Mesothelial cell of epicardium (in vitro differentiated cells): ENCODE results near the gene ITGA2B. TPM values are rescaled to one million over a fixed set of nuclear protein-coding genes. Genes with fewer than 3 reads are reported as not detected.
"Not testable (repeated sequence)": the region's sequence is repeated elsewhere in the genome, so short reads cannot be mapped to it uniquely, and the experiment has no call there.

Experiments used
- DNase-seq, 2 experiments: peaks; one replicate each; pipeline ENCODE4 v3.0.0; 2021; ENCODE audit warnings: low spot score in 2 of 2; ENCODE audit not compliant: unreplicated experiment in 2 of 2
- H3K27ac Mint-ChIP-seq: 2 replicates; pipeline ENCODE4 v1.8.0; 2021; ENCODE audit warnings: mixed read lengths
- H3K27me3 Mint-ChIP-seq: 2 replicates; pipeline ENCODE4 v1.8.0; 2021; ENCODE audit warnings: low read depth, mixed read lengths
- H3K36me3 Mint-ChIP-seq: 2 replicates; pipeline ENCODE4 v1.8.0; 2021; ENCODE audit warnings: mixed read lengths
- H3K4me1 Mint-ChIP-seq: 2 replicates; pipeline ENCODE4 v1.8.0; 2021; ENCODE audit warnings: mixed read lengths
- H3K4me3 Mint-ChIP-seq: 2 replicates; pipeline ENCODE4 v1.8.0; 2021; ENCODE audit warnings: mild to moderate bottlenecking, moderate library complexity, mixed read lengths
- H3K9me3 Mint-ChIP-seq: 2 replicates; pipeline ENCODE4 v1.8.0; 2021; ENCODE audit warnings: mixed read lengths
- CTCF ChIP-seq: fragments of 200-600 bp; sonication (generic); IDR thresholded peaks from one replicate; pipeline ENCODE4 v1.5.0; 2021; ENCODE audit warnings: antibody characterized with exemption; ENCODE audit not compliant: unreplicated experiment
- total RNA-seq: library from RNA; stranded (reverse); gene quantifications from 3 replicates; pipeline ENCODE4 v1.2.1, GENCODE V29; 2021

ITGA2B gene
- total RNA-seq, 1 donor from 2014 or later, result 15.9 TPM

GRCh38 chr17:44346064-44346844 lies 43.2 kb downstream of the ITGA2B start:
- DNase-seq, result no peak
- H3K36me3 Mint-ChIP-seq, result peaks cover 3% of the 10 kb centered on the region
- H3K9me3 Mint-ChIP-seq, result no peaks in the 10 kb centered on the region
- no peaks in the 10 kb centered on the region for H3K27me3 Mint-ChIP-seq
- H3K4me1 Mint-ChIP-seq, result peaks cover 12% of the 10 kb centered on the region
- peak overlapping the region; percentile 93 for H3K4me3 Mint-ChIP-seq
- H3K27ac Mint-ChIP-seq, result no peak overlapping the region
- no peak for TF ChIP-seq CTCF

GRCh38 chr17:44345454-44346026 lies 43.9 kb downstream of the ITGA2B start:
- TF ChIP-seq CTCF, result peak; percentile 54
- Mint-ChIP-seq H3K36me3 (peaks cover 3% of the 10 kb centered on the region), H3K27me3 (no peaks in the 10 kb centered on the region), H3K4me1 (peaks cover 12% of the 10 kb centered on the region), H3K27ac (peak overlapping the region; percentile 96), H3K4me3 (peak overlapping the region; percentile 93), H3K9me3 (no peaks in the 10 kb centered on the region)
- no peak for DNase-seq

- peak; percentile 83 to 91 for DNase-seq
- TF ChIP-seq CTCF, result no peak
- Mint-ChIP-seq H3K4me1 (peaks cover 12% of the 10 kb centered on the region), H3K9me3 (no peaks in the 10 kb centered on the region), H3K27ac (peak within 1 kb of the TSS; percentile 96), H3K27me3 (no peaks in the 10 kb centered on the region), H3K4me3 (peak within 1 kb of the TSS; percentile 93), H3K36me3 (peaks cover 3% of the 10 kb centered on the region)
Observed at GRCh38 chr17:44344939-44345453, 44.5 kb downstream of the ITGA2B start, which contains the start of gene GRN. Gene GRN (plus strand): TSS chr17:44345302. CDS start chr17:44349165, 3,863 bp downstream.

- TF ChIP-seq CTCF, result no peak
- H3K27me3 Mint-ChIP-seq, result no peaks in the 10 kb centered on the region
- H3K9me3 Mint-ChIP-seq, result no peaks in the 10 kb centered on the region
- no peak overlapping the region for H3K4me3 Mint-ChIP-seq
- H3K27ac Mint-ChIP-seq, result peak overlapping the region; percentile 8
- DNase-seq, result no peak
- peaks cover 12% of the 10 kb centered on the region for H3K4me1 Mint-ChIP-seq
- H3K36me3 Mint-ChIP-seq, result no peaks in the 10 kb centered on the region
Observed at GRCh38 chr17:44343510-44344209, 45.8 kb downstream of the ITGA2B start.

GRCh38 chr17:44340553-44340952 lies 48.9 kb downstream of the ITGA2B start:
- H3K27me3 Mint-ChIP-seq, H3K36me3 Mint-ChIP-seq, H3K4me3 Mint-ChIP-seq, H3K9me3 Mint-ChIP-seq, H3K27ac Mint-ChIP-seq, DNase-seq, H3K4me1 Mint-ChIP-seq: not testable (repeated sequence)
